Bone marrow (tissue), 2 donors: ENCODE data around the gene PTGDS.

Experiments used
- DNase-seq, 2 donors: peaks; one replicate each; lab custom pipeline; 2025; lab: John Stamatoyannopoulos, UW

PTGDS gene

GRCh38 chr9:136946228-136947027 lies 30.9 kb upstream of the PTGDS start:
- DNase-seq = no peak

GRCh38 chr9:136947028-136947891 lies 30.0 kb upstream of the PTGDS start:
- no peak for DNase-seq

GRCh38 chr9:136947955-136948510 lies 29.3 kb upstream of the PTGDS start:
- DNase-seq = peak in 1 of 2 donors; percentile 8

GRCh38 chr9:136949239-136949816 lies 28.0 kb upstream of the PTGDS start:
- DNase-seq = no peak

- peak; percentile 68 to 84 for DNase-seq
These were observed 27.3 kb upstream of the PTGDS start for GRCh38 chr9:136949817-136950655.

- DNase-seq = no peak
These were observed 26.5 kb upstream of the PTGDS start for GRCh38 chr9:136950656-136951276.

GRCh38 chr9:136951541-136952320 lies 25.6 kb upstream of the PTGDS start, which contains the start of gene LCN12:
Gene LCN12, plus strand, starts transcription at chr9:136952273. Its CDS starts 55 bp downstream, at chr9:136952328.
- no peak for DNase-seq

- DNase-seq = no peak
These were observed 24.9 kb upstream of the PTGDS start for GRCh38 chr9:136952321-136952850.

GRCh38 chr9:136952876-136953770 lies 24.2 kb upstream of the PTGDS start:
- no peak for DNase-seq

GRCh38 chr9:136953771-136954269 lies 23.5 kb upstream of the PTGDS start:
- no peak for DNase-seq

- DNase-seq = no peak
These were observed 22.8 kb upstream of the PTGDS start for GRCh38 chr9:136954270-136955083.

GRCh38 chr9:136955202-136955942 lies 21.9 kb upstream of the PTGDS start:
- no peak for DNase-seq

- no peak for DNase-seq
These were observed 21.4 kb upstream of the PTGDS start for GRCh38 chr9:136955943-136956335.

GRCh38 chr9:136956604-136957003 lies 20.7 kb upstream of the PTGDS start:
- DNase-seq = no peak

- DNase-seq = no peak
These were observed 19.8 kb upstream of the PTGDS start for GRCh38 chr9:136957461-136957860.

- DNase-seq = no peak
These were observed 19.4 kb upstream of the PTGDS start for GRCh38 chr9:136957901-136958300.

GRCh38 chr9:136958473-136958872 lies 18.8 kb upstream of the PTGDS start:
- DNase-seq = no peak
